Activated CD4-positive, alpha-beta T cell treated with anti-CD3 and anti-CD28 coated beads, Interleukin-2, Interleukin-6, amounts not matched to agents 100 ng/mL and 50 ng/mL, durations not matched to agents 16 hours and 8 hours (primary cell): Measurements from ENCODE around the gene HECTD4.
A peak's percentile ranks its signal among the peaks of the same experiment; 100 is the strongest.

Experiments used
- DNase-seq: peaks from one replicate; pipeline ENCODE4 v3.0.0-alpha.2; 2020

HECTD4 gene

GRCh38 chr12:112151766-112152541 lies 230.3 kb downstream of the HECTD4 start:
- no peak for DNase-seq

GRCh38 chr12:112149596-112149995 lies 232.6 kb downstream of the HECTD4 start:
- no peak for DNase-seq

GRCh38 chr12:112148031-112148513 lies 234.2 kb downstream of the HECTD4 start:
- DNase-seq: no peak

- no peak for DNase-seq
These were observed 236.1 kb downstream of the HECTD4 start for GRCh38 chr12:112146123-112146522.

- DNase-seq: no peak
These were observed 241.5 kb downstream of the HECTD4 start for GRCh38 chr12:112140728-112141127.

- DNase-seq: no peak
These were observed 247.5 kb downstream of the HECTD4 start for GRCh38 chr12:112134731-112135130.

GRCh38 chr12:112133418-112133817 lies 248.8 kb downstream of the HECTD4 start:
- no peak for DNase-seq

GRCh38 chr12:112131686-112132085 lies 250.5 kb downstream of the HECTD4 start:
- DNase-seq: no peak

GRCh38 chr12:112130441-112130998 lies 251.7 kb downstream of the HECTD4 start:
- peak; percentile 78 for DNase-seq

- no peak for DNase-seq
These were observed 255.3 kb downstream of the HECTD4 start for GRCh38 chr12:112126911-112127310.

- no peak for DNase-seq
These were observed 256.2 kb downstream of the HECTD4 start for GRCh38 chr12:112126000-112126438.

- peak; percentile 99 for DNase-seq
These were observed 256.8 kb downstream of the HECTD4 start, which contains the start of gene TRAFD1 for GRCh38 chr12:112125250-112125999. Gene TRAFD1 (plus strand): TSS chr12:112125560. CDS start chr12:112130523, 4,963 bp downstream.

GRCh38 chr12:112124918-112125249 lies 257.3 kb downstream of the HECTD4 start:
- no peak for DNase-seq

GRCh38 chr12:112122823-112123690 lies 259.2 kb downstream of the HECTD4 start:
- no peak for DNase-seq

- no peak for DNase-seq
These were observed 260.3 kb downstream of the HECTD4 start for GRCh38 chr12:112121780-112122565.

GRCh38 chr12:112117685-112118084 lies 264.5 kb downstream of the HECTD4 start:
- no peak for DNase-seq

- no peak for DNase-seq
These were observed 265.8 kb downstream of the HECTD4 start for GRCh38 chr12:112116232-112117060.

- DNase-seq: no peak
These were observed 266.8 kb downstream of the HECTD4 start for GRCh38 chr12:112115259-112116045.

- DNase-seq: no peak
These were observed 269.7 kb downstream of the HECTD4 start for GRCh38 chr12:112112409-112113133.
